ENCODE measurements around the gene PRKAR1B.

The PRKAR1B gene

DNA sequence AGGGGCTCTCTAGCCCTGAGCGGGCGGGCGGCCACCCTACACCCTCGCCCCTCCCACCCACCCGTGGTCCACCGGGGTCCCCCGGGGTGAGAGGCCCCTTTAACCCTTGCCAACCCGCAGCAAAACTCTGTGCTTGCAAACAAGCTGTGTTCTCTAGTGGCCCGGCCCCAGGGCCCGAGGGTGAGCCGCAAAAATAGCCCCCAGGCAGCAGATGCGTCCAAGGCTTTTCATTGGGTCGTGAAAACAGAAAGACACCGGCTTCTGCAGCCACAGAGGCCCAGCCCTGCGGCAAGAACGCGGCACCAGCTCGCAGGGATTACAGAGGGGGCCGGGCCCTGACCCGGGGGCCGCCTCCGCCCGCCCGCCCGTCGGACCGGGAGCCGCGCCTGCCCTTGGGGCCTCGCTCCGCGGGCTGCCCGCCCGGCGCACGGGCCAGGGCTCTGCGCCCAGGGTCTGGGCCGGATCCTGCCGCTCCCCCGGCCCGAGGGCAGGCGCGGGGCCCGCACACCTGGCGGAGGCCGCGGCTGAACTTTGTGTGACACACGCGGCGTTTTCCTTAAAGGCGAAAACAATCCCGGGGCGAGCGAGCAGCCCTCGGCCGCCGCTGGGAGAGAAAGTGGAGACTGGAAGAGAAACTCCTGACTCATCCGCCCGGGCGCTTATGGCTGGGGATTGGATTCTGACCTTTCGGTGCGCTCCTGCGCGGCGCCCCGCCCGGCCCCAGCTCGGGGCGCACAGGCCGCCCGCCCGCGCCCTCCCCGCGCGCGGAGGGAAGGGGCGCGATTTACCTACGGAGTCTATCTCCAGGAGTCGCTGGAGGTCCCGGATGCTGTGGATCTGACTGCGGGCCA is 210.2 kb downstream of the PRKAR1B start:
- DNase-seq, result no peak

DNA sequence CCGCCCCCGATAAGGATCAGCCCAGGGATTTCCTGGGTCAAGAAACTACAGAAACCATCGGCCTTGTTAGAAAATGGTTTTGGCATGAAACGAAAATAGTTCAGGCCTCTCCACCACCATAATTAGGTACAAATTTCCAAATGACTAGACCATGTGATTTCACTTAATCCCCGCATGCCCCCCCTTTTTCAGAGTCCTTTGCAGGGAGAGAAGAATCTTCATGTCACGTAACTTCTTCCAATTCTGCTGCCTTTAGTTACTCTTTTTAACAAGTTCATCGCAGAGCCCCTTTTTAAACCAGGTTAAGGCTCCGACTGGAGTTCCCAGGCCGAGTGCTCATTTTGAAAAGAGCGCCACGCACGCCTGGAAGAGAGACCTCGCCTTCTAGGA is 210.9 kb downstream of the PRKAR1B start:
- no peak for DNase-seq

DNA sequence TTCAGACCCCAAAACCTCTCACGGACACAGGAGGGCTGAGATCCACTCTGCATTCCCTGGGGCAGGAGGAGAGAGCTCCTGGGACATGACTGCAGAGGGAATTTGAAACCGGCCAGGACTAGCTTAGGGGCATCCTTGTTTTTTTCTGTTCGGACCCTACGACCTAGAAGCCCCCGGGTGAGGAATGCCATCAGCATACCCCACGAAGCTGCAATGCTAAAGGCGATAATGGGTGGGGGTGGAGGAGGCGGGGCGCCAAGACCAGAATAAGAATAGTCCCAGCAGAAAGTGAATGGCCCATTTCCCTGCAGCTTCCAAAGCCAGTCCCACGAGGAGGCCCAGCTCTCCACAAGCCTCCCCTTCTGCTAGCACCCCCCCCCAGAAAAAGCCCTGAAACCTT is 211.5 kb downstream of the PRKAR1B start:
- no peak for DNase-seq

DNA sequence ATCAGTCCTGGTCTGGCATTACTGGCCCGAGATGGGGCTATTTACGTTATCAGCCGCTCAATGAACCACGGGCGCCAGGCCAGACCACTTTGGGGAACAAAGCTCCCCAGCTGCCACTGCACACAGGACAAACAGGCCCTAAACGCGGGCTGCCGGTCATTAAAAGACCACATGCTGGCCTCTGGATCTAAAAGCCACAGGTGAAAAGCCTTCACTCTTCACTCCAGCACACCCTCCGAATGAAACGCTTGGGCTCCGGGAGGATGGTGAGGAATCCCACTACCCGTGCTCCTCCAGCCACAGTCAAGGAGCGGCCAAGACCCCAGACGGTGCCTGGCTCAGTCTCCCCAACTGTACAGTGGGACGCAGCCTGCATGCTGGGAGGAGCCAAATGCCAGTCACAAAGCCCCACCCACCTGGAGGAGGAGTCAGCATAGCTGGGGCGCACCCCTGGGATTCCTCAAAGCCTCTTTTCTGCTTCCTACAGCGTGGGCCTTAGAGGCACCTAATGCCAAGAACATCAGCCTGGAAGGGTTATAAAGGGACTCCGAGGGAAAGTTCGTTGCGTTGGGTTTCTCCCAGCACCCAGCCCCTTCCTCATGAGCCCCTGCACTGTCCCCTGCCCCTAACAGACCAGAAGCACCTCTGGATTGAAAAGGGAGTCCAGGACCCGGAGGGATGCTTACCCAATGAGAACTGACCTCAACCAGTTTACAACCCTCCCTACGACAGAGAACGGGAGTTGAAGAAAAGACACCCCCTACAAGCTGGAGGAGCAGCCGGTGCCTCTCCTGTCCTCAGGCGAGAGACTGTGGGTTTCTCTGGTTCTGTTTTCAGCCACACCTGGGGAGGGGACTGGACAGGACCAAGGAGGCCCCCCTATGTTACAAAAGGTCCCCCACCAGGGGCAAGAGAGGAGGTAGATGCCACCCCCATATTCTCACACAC is 212.2 kb downstream of the PRKAR1B start:
- DNase-seq, result no peak

DNA sequence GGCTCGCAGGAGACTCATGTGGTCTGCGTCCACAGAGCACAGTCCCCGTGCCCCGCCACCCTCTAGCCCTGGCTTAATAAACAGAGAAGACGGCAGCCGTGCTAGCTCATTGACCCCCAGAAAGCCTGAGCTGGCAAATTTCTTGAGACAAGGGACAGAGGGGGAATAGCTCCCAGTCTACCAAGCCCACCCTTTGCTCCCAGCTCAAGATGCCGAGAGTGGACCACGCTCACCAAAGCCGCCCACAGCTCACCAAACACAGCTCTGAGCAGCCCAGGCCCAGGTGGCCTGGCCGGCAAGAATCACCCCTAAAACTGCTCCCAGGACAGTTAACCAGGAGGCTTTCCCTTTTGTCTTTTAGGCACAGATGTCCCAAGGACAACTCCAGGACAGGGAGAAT is 212.8 kb downstream of the PRKAR1B start:
- no peak for DNase-seq

DNA sequence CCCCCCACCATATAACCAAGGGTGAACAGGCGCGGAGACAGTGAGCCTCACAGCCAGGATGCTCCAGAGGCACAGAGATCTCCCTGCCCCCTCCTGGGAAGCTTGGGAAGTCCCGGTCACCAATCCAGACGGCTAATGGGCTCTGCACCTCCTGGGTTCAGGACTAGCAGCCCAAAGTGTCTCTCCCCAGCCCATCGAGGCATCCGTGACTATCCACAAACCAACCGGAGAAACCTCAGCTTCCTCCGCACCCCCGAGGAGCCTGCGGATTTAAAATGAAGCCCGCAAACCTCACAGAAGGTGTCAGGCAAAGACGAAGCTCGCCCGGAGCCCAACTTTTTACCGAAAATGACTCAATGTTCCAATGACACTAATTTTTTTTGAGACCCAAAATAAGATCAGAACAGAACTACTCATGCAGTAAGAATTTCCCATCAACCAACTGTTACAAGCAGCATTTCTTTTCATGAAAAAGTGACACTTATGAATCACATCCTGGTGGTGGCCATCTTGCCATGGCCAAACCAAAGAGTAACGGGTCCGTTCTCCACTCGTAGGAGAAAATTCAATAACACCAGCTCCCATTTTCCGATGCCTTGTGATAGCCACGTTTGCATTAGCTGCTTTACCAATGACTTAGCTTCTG is 213.4 kb downstream of the PRKAR1B start:
- no peak for DNase-seq

DNA sequence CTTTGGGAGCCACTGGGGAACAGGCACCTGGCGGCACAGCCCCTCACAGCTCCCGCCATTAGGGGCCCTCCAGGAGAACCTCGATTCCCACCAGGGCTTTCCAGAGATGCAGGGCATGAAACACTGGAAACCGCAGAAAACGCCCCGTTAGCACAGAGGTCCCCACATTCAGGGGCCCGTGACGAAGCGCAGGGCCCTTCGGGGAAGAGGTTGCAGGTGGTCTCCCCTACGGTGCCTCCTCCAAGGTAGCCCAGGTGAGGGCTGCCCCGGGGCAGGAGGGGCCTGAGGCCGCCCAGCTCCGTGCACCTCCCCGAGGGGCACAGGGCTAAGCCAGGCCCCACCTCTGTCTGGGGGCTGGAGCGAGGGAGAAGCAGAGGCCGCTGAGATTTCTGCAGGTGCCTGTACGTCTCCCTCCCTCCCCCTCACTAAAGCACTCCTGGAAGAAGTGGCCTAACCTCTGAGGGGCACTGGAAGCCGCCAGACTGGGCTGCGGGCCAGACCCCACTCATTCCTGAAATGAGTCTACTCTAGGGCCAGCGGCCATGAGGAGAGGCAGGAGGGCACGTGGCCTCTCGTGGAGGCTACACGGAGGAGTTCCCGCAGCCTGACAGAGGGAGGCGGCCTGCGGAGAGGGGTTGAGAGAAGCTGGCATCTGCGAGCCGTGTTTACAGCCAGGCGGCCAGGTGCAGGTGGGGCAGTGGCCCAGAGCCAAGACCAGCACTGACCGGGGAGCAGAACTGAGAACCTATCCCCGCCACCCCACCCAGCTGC is 214.4 kb downstream of the PRKAR1B start:
- DNase-seq, result no peak

DNA sequence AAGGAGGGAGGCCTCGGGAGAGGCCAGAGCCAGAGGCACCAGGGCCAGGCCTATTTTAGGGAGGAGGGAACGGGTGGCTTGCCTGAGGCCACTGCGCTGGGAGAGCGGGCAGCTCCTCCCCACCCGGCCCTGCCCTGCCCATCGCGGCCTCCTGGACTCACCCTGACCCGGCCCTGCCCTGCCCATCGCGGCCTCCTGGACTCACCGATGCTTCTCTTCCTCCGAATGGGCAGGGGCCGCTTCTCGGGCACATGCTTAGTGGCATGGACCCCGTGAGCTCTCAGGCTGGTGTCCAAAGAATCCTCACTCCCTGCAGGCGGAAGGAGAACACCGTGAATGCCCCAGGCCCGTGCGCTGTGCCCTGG is 215.0 kb downstream of the PRKAR1B start:
- DNase-seq, result no peak

DNA sequence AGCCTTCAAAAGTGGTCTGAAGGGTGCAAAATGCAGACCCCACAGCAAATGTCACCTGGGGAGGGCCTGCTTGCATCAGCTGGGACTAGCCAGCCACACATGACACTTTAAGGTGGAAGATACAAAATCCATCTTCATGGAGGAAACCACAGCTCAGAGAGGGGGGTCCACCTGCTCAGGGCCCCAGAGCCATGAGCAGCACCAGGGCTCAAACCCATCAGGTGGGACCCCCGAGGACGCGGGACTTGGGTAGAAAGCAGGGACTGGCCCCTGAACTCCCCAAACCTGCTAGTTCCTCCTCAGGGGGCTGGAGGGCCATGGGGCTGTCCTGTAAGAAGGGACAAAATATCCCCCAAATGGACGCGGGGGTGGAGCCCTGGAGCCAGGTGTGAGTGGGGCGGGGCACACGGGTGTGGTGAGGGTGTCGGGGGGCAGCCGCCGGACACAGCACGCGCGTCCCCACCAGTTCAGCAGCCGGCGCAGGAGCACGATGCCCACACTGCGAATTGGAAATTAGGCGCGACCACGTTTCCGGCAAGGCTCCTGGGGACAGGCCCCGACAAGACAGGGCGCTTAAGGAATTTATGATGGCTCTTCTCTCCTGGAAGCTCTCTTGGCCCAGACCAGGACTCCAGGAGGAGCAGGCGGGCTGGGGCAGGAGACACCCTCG is 215.5 kb downstream of the PRKAR1B start:
- no peak for DNase-seq

DNA sequence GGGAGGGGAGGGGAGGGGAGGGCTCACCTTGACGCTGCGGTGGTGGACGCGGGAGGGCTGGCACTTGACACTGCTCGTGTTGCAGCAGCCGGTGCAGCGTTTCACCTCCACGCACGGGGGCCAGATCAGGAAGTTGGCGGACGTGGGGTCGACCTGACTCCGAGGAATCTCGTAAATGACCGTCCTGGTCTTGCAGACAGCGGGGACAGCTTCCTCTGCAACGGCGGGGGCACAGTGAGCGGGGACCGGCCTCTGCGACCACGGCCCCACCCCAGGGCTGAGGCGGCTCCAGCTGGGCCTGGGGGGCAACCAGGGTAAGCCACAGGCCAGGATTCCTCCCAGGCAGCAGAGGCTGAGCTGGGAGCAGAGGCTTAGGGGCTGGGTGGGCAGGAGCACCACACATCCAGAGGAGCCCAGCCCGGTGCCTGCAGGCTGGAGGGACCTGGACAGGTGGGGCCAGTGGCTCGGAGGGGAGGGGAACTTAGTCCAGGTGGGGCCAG is 216.2 kb downstream of the PRKAR1B start:
- DNase-seq, result no peak

DNA sequence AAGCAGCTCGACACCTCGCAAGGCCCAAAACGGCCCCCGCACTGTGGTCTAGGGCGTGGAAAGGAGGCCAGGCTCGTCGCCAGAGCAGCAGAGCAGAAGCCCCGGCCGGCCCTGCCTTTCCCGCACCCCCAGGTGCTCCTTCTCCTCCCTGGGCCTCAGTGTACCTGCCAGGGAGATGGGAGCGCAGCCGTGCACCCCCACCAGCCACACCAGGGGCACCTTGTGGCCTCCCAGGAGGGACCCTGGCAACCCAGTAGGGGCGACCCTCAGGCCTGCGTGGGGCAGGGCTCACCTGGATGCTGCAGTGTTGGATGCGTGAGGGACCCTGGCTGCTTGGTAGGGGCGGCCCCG is 217.0 kb downstream of the PRKAR1B start:
- no peak for DNase-seq

DNA sequence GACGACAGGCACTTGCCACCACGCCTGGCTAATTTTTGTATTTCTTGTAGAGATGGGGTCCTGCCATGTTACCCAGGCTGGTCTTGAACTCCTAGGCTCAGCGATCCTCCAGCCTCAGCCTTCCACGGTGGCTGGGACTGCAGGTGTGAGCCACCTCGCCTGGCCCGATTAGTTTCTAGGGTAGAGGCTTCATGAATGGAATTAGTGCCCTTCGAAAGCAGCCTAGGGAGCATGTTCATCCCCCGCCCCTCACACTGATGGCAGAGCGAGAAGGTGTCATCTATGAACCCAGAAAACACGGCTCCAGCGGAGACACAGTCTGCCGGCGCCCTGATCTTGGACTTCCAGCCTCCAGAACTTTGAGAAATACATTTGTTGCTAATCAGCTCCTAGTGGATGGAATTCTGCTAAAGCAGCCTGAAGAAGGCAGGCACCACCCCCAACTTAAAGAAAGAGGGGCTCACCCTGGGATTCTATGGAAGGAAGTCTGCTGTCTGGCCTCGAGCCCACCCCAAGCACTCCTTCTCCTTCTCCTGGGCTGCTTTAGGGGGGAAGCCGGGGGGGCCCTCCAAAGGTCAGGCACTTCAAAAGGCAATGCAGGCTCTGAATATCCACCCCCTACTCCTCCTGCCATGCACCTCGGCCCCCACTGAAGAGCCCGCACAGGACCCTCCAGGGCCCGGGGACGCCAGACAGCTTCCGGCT is 217.5 kb downstream of the PRKAR1B start:
- DNase-seq, result no peak

DNA sequence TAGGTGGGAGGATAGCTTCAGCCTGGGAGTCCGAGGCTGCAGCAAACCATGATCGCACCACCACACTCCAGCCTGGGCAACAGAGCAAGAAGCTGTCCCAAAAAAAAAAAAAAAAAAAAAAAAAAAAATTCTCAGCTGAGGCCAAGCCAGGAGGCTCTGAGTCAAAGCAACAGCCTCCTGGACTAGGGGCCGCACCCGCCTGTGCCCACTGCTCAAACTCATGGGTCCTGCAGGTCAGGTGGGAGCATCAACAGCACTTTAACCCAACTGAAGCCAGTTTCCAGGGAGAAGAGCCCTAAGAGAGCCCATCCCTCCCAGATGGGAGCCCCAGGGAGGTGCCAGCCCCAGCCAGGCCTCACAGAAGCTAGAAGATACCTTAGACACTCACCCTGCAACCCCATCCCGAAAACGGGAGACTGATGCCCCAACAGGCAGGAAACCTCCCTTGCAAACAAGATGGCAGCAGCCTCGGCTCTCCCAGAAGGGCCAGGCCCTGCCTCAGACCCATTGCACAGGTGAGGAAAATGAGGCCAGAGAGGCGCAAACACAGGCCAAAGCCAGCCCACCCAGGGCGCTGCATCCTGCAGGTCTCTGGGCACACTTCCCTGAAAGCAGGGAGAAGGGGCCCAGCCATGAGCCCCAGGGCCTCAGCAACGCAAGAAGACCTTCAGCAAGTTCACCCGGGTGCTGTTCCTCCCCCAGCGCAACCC is 218.5 kb downstream of the PRKAR1B start:
- DNase-seq, result no peak

DNA sequence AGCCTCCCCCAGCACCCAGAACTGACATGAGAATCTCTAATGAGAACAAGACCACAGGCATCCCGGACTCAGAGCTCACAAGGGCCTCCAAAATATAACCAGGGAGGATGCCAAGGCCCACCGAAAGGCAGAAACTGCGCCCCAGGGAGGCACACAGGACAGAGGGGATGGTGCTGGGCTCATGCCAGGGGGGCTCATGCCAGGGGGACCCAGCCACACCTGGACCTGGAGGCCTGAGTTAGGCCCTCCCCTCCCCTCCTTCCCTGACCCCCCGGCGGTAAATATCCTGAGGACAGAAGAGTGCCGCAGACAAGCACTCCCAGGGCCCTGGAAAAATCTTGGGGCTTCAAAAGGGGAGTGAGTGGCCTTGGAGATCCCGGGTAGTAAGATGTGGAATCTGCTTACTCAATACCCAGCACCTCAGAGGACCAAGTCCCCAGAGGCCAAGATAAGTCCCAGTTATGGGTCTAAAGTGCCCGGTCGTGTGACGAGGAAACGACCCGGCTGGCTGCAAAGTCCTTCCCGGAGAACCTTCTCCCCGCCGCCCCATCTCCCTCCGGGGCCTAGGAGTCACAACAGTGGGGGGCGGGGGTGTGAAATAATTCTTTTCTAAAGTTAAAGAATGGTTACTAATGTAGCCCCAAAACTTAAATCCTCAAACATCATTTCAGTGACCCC is 219.3 kb downstream of the PRKAR1B start:
- no peak for DNase-seq

DNA sequence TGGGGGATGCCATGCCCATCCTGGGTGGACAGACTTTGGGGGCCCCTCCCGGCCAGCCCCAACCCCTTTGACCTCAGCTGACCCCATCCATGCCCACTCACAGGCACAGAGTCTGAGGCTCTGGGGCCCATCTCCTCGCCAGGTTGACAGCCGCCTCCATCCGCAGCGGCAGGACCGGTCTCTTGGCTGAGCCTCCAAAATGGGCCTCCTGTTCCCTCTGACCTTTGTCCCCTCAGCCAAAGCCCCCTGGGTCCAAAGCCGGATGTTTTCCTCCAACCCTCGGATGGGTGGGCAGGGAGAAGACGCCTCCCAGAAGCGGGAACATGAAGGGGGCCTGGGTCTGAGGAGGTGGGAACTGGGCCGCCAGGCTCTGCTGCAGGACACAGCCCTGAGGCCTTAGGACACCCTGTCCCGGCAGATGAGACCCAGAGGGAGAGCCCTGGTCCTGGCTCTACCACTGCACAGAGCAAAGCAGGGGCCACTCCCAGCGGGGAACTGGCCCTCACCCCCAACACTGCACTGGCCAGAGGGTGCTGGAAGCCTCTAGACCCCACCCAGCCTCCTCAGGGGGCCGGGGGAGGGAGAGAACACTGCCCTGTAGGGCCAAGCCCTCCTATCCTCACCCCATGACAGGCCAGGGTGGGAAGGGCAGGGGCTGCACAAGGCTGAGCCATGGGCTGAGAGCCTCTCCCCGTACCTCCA is 220.0 kb downstream of the PRKAR1B start:
- no peak for DNase-seq

DNA sequence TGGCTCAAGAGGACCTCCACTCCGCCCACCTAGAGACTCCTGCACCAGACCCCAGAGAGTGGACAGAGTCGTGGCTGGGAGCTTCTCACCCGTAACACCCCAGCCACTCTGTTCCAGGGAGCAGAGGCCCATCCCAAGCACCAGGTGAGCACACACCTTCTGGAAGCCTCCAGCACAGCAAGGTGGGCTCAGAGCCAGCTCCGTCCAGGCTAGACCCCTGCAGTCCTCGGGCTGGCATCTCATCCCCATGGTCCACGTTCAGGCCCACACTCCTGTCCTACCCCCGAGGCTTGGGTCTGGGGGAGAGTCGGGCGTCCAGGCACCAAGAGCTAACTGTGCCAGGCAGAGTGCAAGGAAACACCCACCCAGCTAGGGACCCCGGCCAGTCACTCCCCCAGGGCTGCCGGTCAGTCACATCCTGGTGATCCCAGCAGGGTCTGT is 220.7 kb downstream of the PRKAR1B start:
- no peak for DNase-seq

DNA sequence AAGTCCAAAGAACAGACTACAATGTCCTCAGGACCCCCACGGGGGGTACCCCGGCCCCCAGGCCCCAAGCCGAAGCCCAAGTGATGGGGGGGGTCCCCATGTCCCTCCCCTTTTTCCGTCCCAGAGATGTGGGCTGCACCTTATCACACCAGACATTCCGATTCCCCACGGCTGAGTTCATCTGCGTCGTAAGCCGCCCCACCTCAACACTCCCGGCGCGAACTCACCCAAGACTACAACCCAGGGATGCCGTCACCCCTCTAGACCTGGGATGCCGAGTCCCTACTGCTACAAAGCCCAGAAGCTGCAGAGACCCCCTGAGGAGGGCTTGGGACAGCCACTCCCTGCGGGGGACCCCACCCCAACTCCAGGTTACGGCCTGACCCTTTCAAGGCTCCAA is 221.9 kb downstream of the PRKAR1B start:
- DNase-seq, result no peak

DNA sequence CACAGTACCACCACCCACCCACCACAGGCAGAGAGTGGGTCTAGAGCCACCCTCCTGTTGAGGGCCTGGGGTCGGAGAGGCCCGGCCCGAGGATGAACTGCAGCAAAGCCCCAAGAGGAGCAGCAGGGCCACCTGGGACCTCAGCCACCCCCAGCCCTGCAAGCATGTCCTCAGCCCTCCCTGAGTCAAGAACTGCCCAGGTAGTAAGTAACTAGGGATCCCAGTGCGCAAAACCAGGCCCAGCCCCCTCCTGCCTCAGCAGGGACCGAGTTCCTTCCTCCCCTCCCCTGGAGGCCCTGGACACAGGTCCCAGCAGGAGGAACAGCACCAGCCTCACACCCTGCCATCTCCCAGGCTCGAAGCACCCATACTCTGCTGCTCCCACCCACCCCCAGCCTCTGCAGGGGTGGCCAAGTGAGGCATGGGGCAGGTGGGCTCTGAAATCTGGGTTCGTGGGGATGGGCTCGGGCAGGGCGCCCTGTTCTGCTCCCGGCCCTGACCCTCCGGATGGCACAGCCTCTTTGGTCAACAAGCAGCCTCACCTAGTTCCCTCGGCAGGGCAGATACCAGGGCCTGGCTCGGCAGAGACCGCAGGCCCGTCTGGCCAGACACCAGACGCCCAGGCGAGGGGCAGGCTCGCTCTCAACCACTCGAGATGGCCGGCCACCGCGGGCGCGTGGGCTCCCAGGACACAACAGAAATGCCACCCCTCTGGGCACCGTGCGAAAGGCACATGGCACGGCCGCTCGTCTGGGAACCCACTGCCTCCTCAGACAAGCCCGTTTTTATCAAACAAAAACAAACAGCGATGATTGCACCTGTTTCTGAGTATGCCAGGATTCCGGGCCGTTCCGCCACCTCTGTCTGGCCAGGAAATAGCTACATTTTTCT is 222.6 kb downstream of the PRKAR1B start:
- DNase-seq, result no peak

Data from Kasumi-1 (cell line).